OCI-LY7 (cell line): ENCODE results near the gene LRRC4C. TPM values are rescaled to one million over a fixed set of nuclear protein-coding genes. Genes with fewer than 3 reads are reported as not detected.

ENCODE experiments used
- BruUV-seq: library from RNA; stranded (reverse); fragments of 400-500 nt; replicated peaks from 2 replicates; lab custom pipeline; 2021; lab: Mats Ljungman, UMichigan
- CTCF ChIA-PET: fragments of 300-600 bp; sonication (Branson Sonifier 250); formaldehyde crosslinking; loops from one replicate; lab custom pipeline; 2022; ENCODE audit warnings: antibody characterized with exemption; ENCODE audit not compliant: unreplicated experiment; lab: Charles Lee
- POLR2A ChIA-PET: fragments of 300-600 bp; sonication (Branson Sonifier 250); formaldehyde crosslinking; loops from one replicate; lab custom pipeline; 2022; ENCODE audit warnings: antibody characterized with exemption; lab: Charles Lee
- DNase-seq: peaks from one replicate; pipeline ENCODE4 v3.0.0-alpha.2; 2015; ENCODE audit warnings: low spot score
- H2AFZ ChIP-seq: fragments of 200-600 bp; sonication (generic), shearing (Covaris generic); 2 replicates; pipeline ENCODE4 v1.6.1; 2014; ENCODE audit warnings: mild to moderate bottlenecking, antibody characterized with exemption, low read length, moderate library complexity
- H3K27ac ChIP-seq: fragments of 200-600 bp; sonication (generic); 2 replicates; pipeline ENCODE4 v1.5.1; 2014; ENCODE audit warnings: mixed run types, low read depth, mild to moderate bottlenecking, moderate library complexity, low read length, inconsistent platforms; ENCODE audit not compliant: poor library complexity, severe bottlenecking
- H3K36me3 ChIP-seq: fragments of 200-600 bp; sonication (generic); 2 replicates; pipeline ENCODE4 v1.6.1; 2014; ENCODE audit warnings: mild to moderate bottlenecking, antibody characterized with exemption, low read length, moderate library complexity, mixed read lengths; ENCODE audit not compliant: insufficient read depth
- H3K4me1 ChIP-seq: fragments of 200-600 bp; sonication (generic); 2 replicates; pipeline ENCODE4 v1.5.1; 2014; ENCODE audit warnings: mild to moderate bottlenecking, low read length; ENCODE audit not compliant: insufficient read depth, poor library complexity, severe bottlenecking
- H3K4me2 ChIP-seq: fragments of 200-600 bp; sonication (generic); 2 replicates; pipeline ENCODE4 v1.6.1; 2014; ENCODE audit warnings: mild to moderate bottlenecking, low read length
- H3K4me3 ChIP-seq: fragments of 200-600 bp; sonication (generic); 2 replicates; pipeline ENCODE4 v1.5.1; 2014; ENCODE audit warnings: mild to moderate bottlenecking, low read depth, low read length; ENCODE audit not compliant: poor library complexity, severe bottlenecking
- H3K79me2 ChIP-seq: fragments of 200-600 bp; sonication (generic); 2 replicates; pipeline ENCODE4 v1.6.1; 2016; ENCODE audit warnings: low read depth, mild to moderate bottlenecking, low read length, moderate library complexity, mixed read lengths; ENCODE audit not compliant: insufficient read depth
- H3K9me2 ChIP-seq: fragments of 200-600 bp; sonication (generic); 2 replicates; pipeline ENCODE4 v1.6.1; 2016; ENCODE audit warnings: mild to moderate bottlenecking, low read length, mixed read lengths; ENCODE audit not compliant: insufficient read depth
- H3K9me3 ChIP-seq: fragments of 200-600 bp; sonication (generic); 2 replicates; pipeline ENCODE4 v1.6.1; 2014; ENCODE audit warnings: mild to moderate bottlenecking, mixed run types, low read length, mixed read lengths
- H4K20me1 ChIP-seq: fragments of 200-600 bp; sonication (generic); 2 replicates; pipeline ENCODE4 v1.6.1; 2014; ENCODE audit warnings: mild to moderate bottlenecking, antibody characterized with exemption, low read length, moderate library complexity, mixed read lengths; ENCODE audit not compliant: insufficient read depth
- CTCF ChIP-seq: fragments of 200-600 bp; sonication (generic); conservative IDR thresholded peaks from 2 replicates; pipeline ENCODE4 v1.5.1; 2014; ENCODE audit warnings: mild to moderate bottlenecking, antibody characterized with exemption, low read length, moderate library complexity, mixed read lengths
- EZH2phosphoT487 ChIP-seq: fragments of 200-600 bp; sonication (generic); IDR thresholded peaks from 2 replicates; pipeline ENCODE4 v1.6.1; 2018; ENCODE audit warnings: low read depth, borderline replicate concordance, mild to moderate bottlenecking, mixed run types, antibody characterized with exemption, low read length, moderate library complexity, mixed read lengths
- intact Hi-C: fragments of 100-400 bp; cut with micrococcal nuclease; formaldehyde crosslinking; loops from one replicate; pipeline ENCODE4 v1.10.0; 2022; ENCODE audit not compliant: unreplicated experiment
- total RNA-seq, 2 experiments: library from RNA; depleted of rRNA in 1 of 2; stranded (reverse); fragments of >200 nt in 1 of 2; shearing (Covaris generic) in 1 of 2; gene quantifications; 2 replicates each; pipeline ENCODE4 v1.2.3, GENCODE V29; 2014 to 2022

Gene LRRC4C
- total RNA-seq, 2 experiments from 2014 or later = not detected

GRCh38 chr11:40274017-40274416 lies 1185.4 kb downstream of the LRRC4C start:
- H3K4me1 ChIP-seq = no peaks in the 10 kb centered on the region
- H3K4me2 ChIP-seq = no peak overlapping the region
- H3K27ac ChIP-seq = no peak overlapping the region
- no peak overlapping the region for H2AFZ ChIP-seq
- CTCF ChIA-PET = no interaction called here
- intact Hi-C loops = no loop called here
- no peaks in the 10 kb centered on the region for H3K36me3 ChIP-seq
- no peak for DNase-seq
- TF ChIP-seq CTCF = no peak
- TF ChIP-seq EZH2phosphoT487 = no peak
- no peaks in the 10 kb centered on the region for H3K9me3 ChIP-seq
- H3K4me3 ChIP-seq = no peak overlapping the region
- H3K79me2 ChIP-seq = no peaks in the 10 kb centered on the region
- no peaks in the 10 kb centered on the region for H3K9me2 ChIP-seq
- H4K20me1 ChIP-seq = no peaks in the 10 kb centered on the region
- POLR2A ChIA-PET = no interaction called here
- BruUV-seq = no TSS peak

- ChIA-PET CTCF (no interaction called here), POLR2A (no interaction called here)
- intact Hi-C loops = no loop called here
- BruUV-seq = no TSS peak
- no peaks in the 10 kb centered on the region for H3K79me2 ChIP-seq
- H3K4me3 ChIP-seq = no peak overlapping the region
- H2AFZ ChIP-seq = no peak overlapping the region
- H4K20me1 ChIP-seq = no peaks in the 10 kb centered on the region
- TF ChIP-seq CTCF = no peak
- TF ChIP-seq EZH2phosphoT487 = no peak
- no peak overlapping the region for H3K4me2 ChIP-seq
- DNase-seq = no peak
- H3K9me3 ChIP-seq = no peaks in the 10 kb centered on the region
- H3K4me1 ChIP-seq = no peaks in the 10 kb centered on the region
- H3K27ac ChIP-seq = no peak overlapping the region
- H3K36me3 ChIP-seq = no peaks in the 10 kb centered on the region
- no peaks in the 10 kb centered on the region for H3K9me2 ChIP-seq
These were observed 1186.2 kb downstream of the LRRC4C start for GRCh38 chr11:40273192-40273732.

GRCh38 chr11:40271361-40271760 lies 1188.1 kb downstream of the LRRC4C start:
- no peaks in the 10 kb centered on the region for H3K9me3 ChIP-seq
- H3K4me2 ChIP-seq = no peak overlapping the region
- ChIA-PET POLR2A (no interaction called here), CTCF (no interaction called here)
- H3K4me1 ChIP-seq = no peaks in the 10 kb centered on the region
- no peaks in the 10 kb centered on the region for H3K9me2 ChIP-seq
- no peak overlapping the region for H3K27ac ChIP-seq
- no peaks in the 10 kb centered on the region for H3K36me3 ChIP-seq
- no TSS peak for BruUV-seq
- no peak overlapping the region for H2AFZ ChIP-seq
- H3K79me2 ChIP-seq = no peaks in the 10 kb centered on the region
- no peak overlapping the region for H3K4me3 ChIP-seq
- DNase-seq = no peak
- intact Hi-C loops = no loop called here
- no peaks in the 10 kb centered on the region for H4K20me1 ChIP-seq
- no peak for TF ChIP-seq EZH2phosphoT487
- TF ChIP-seq CTCF = no peak
